HepG2 (cell line): ENCODE measurements around the gene FRMD4A.

Source experiments
- E2F2 ChIP-seq: sonication (generic); formaldehyde crosslinking; IDR thresholded peaks from 2 replicates; pipeline ENCODE4 v1.4.0; 2020; ENCODE audit warnings: missing genetic modification reagents, borderline replicate concordance
- FOXM1 ChIP-seq: sonication (generic); formaldehyde crosslinking; IDR thresholded peaks from 2 replicates; pipeline ENCODE4 v1.5.0; 2020; ENCODE audit warnings: missing genetic modification reagents
- MIER3 ChIP-seq: IDR thresholded peaks from 2 replicates; pipeline ENCODE4 v1.6.1; 2016; ENCODE audit warnings: missing compliant biosample characterization, borderline replicate concordance
- MLX ChIP-seq: IDR thresholded peaks from 2 replicates; pipeline ENCODE4 v1.6.1; 2016
- YY1 ChIP-seq: IDR thresholded peaks from 2 replicates; pipeline ENCODE4 v1.6.1; 2011; ENCODE audit warnings: low read length, low read depth, moderate library complexity, mild to moderate bottlenecking; ENCODE audit not compliant: insufficient read depth, insufficient replicate concordance
- ZSCAN5A ChIP-seq: sonication (generic); formaldehyde crosslinking; IDR thresholded peaks from 2 replicates; pipeline ENCODE4 v1.8.0; 2022; ENCODE audit warnings: mild to moderate bottlenecking, missing genetic modification reagents, borderline replicate concordance

GRCh38 chr10:13844651-13845050 is 486.1 kb downstream of the FRMD4A start:
- TF ChIP-seq E2F2 (CRISPR knock-in tag) (no peak), ZSCAN5A (no peak), MIER3 (CRISPR knock-in tag) (no peak), FOXM1 (CRISPR knock-in tag) (no peak), YY1 (no peak), MLX (CRISPR knock-in tag) (no peak)
